ENCODE measurements around the gene FPR1. TPM values are rescaled to one million over a fixed set of nuclear protein-coding genes. Genes with fewer than 3 reads are reported as not detected.

The FPR1 gene
- total RNA-seq, 2 experiments from 2014 or later, result not detected

- DNase-seq (no peak), ATAC-seq (no peak)
- H3K36me3 Mint-ChIP-seq (ENCODE audit: low read depth), result no peaks in the 10 kb centered on the region
- H3K27me3 Mint-ChIP-seq, result peaks cover 10% of the 10 kb centered on the region
- intact Hi-C loops (cut with micrococcal nuclease), result no loop called here
- no peak for TF ChIP-seq CTCF (IDR thresholded peaks at IDR 0.05)
- ChIA-PET CTCF (interaction anchor here (1.0 to 1.7 kb wide), 2 partner anchors 13 to 21 kb away, joined by 3 read pairs; no protein-coding TSS in a partner anchor), POLR2A (interaction anchor here (0.7 kb wide), 1 partner anchor 74 kb away, joined by 3 read pairs; no protein-coding TSS in a partner anchor)
- H3K9me3 Mint-ChIP-seq, result peaks cover under 1% of the 10 kb centered on the region
- H3K4me3 Mint-ChIP-seq, result no peak overlapping the region
- no peak overlapping the region for H3K27ac Mint-ChIP-seq
- no peaks in the 10 kb centered on the region for H3K4me1 Mint-ChIP-seq (ENCODE audit: low read depth)
Measured at GRCh38 chr19:51798062-51798461, 46.4 kb upstream of the FPR1 start.

- POLR2A ChIA-PET, result no interaction called here
- Mint-ChIP-seq H3K27me3 (peaks cover 10% of the 10 kb centered on the region), H3K36me3 (ENCODE audit: low read depth) (no peaks in the 10 kb centered on the region), H3K4me3 (no peak overlapping the region), H3K9me3 (no peaks in the 10 kb centered on the region), H3K27ac (no peak overlapping the region), H3K4me1 (ENCODE audit: low read depth) (no peaks in the 10 kb centered on the region)
- ATAC-seq, result no peak
- TF ChIP-seq CTCF (IDR thresholded peaks at IDR 0.05), result no peak
- intact Hi-C loops (cut with micrococcal nuclease), result no loop called here
- no peak for DNase-seq
- CTCF ChIA-PET, result interaction anchor here (1.7 kb wide), 1 partner anchor 13 kb away, joined by 3 read pairs; no protein-coding TSS in a partner anchor
Measured at GRCh38 chr19:51797480-51797879, 45.8 kb upstream of the FPR1 start.

- no peaks in the 10 kb centered on the region for H3K9me3 Mint-ChIP-seq
- POLR2A ChIA-PET, result no interaction called here
- no peaks in the 10 kb centered on the region for H3K36me3 Mint-ChIP-seq (ENCODE audit: low read depth)
- no peak for ATAC-seq
- H3K4me1 Mint-ChIP-seq (ENCODE audit: low read depth), result no peaks in the 10 kb centered on the region
- intact Hi-C loops (cut with micrococcal nuclease), result no loop called here
- no peak for TF ChIP-seq CTCF (IDR thresholded peaks at IDR 0.05)
- H3K27me3 Mint-ChIP-seq, result peaks cover 9% of the 10 kb centered on the region
- H3K4me3 Mint-ChIP-seq, result no peak overlapping the region
- H3K27ac Mint-ChIP-seq, result no peak overlapping the region
- CTCF ChIA-PET, result interaction anchor here (1.6 to 1.7 kb wide), 2 partner anchors 11 to 18 kb away, joined by 3 to 8 read pairs; no protein-coding TSS in a partner anchor
- no peak for DNase-seq
Measured at GRCh38 chr19:51796195-51796679, 44.6 kb upstream of the FPR1 start.

GRCh38 chr19:51794885-51795490 is 43.3 kb upstream of the FPR1 start, which contains the start of gene FPR3:
TSS of gene FPR3 (plus strand) at chr19:51795157. CDS start at chr19:51823749, 28,592 bp downstream.
- intact Hi-C loops (cut with micrococcal nuclease), result no loop called here
- H3K9me3 Mint-ChIP-seq, result no peaks in the 10 kb centered on the region
- H3K4me1 Mint-ChIP-seq (ENCODE audit: low read depth), result no peaks in the 10 kb centered on the region
- H3K27ac Mint-ChIP-seq, result no peak within 1 kb of the TSS
- CTCF ChIA-PET, result interaction anchor here (1.6 kb wide), 1 partner anchor 17 kb away, joined by 8 read pairs; no protein-coding TSS in a partner anchor
- no peak for ATAC-seq
- no peaks in the 10 kb centered on the region for H3K36me3 Mint-ChIP-seq (ENCODE audit: low read depth)
- no peak within 1 kb of the TSS for H3K4me3 Mint-ChIP-seq
- POLR2A ChIA-PET, result no interaction called here
- no peak for TF ChIP-seq CTCF (IDR thresholded peaks at IDR 0.05)
- no peak for DNase-seq
- peaks cover 9% of the 10 kb centered on the region for H3K27me3 Mint-ChIP-seq

GRCh38 chr19:51793994-51794393 is 42.3 kb upstream of the FPR1 start:
- Mint-ChIP-seq H3K4me1 (ENCODE audit: low read depth) (no peaks in the 10 kb centered on the region), H3K9me3 (no peaks in the 10 kb centered on the region), H3K27ac (no peak overlapping the region), H3K36me3 (ENCODE audit: low read depth) (no peaks in the 10 kb centered on the region), H3K4me3 (no peak overlapping the region), H3K27me3 (peaks cover 9% of the 10 kb centered on the region)
- TF ChIP-seq CTCF (IDR thresholded peaks at IDR 0.05), result no peak
- no peak for ATAC-seq
- DNase-seq, result no peak
- intact Hi-C loops (cut with micrococcal nuclease), result no loop called here
- ChIA-PET CTCF (no interaction called here), POLR2A (no interaction called here)
